ENCODE results near the gene PGK1.

DNA sequence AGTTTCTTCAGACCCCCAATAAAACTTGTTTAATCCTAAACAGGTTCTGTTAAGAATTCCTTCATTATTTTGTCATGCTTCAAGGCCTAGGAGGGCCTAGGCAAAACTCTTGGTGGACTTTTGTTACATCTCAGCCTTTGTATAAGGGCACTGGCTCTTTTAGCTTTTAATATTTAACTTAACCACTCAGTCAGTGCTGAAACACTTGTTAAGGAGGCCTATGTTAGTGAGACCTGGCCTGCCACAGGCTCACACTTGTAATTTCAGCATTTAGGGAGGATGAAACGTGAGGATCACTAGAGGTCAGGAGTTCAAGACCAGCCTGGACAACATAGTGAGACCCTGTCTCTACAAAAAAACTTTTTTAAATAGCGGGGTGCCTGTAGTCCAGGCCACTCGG, 32.7 kb upstream of the PGK1 start:
- TF ChIP-seq, protein P1, sequence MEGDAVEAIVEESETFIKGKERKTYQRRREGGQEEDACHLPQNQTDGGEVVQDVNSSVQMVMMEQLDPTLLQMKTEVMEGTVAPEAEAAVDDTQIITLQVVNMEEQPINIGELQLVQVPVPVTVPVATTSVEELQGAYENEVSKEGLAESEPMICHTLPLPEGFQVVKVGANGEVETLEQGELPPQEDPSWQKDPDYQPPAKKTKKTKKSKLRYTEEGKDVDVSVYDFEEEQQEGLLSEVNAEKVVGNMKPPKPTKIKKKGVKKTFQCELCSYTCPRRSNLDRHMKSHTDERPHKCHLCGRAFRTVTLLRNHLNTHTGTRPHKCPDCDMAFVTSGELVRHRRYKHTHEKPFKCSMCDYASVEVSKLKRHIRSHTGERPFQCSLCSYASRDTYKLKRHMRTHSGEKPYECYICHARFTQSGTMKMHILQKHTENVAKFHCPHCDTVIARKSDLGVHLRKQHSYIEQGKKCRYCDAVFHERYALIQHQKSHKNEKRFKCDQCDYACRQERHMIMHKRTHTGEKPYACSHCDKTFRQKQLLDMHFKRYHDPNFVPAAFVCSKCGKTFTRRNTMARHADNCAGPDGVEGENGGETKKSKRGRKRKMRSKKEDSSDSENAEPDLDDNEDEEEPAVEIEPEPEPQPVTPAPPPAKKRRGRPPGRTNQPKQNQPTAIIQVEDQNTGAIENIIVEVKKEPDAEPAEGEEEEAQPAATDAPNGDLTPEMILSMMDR (IDR thresholded peaks at IDR 0.05; ENCODE audit: extremely low read depth in 1 of 2, insufficient read depth in 1 of 2, low read depth in 1 of 2, low read length in 2 of 2) = no peak
- TF ChIP-seq POLR2AphosphoS5 (IDR thresholded peaks at IDR 0.05; ENCODE audit: insufficient read depth, low read depth, low read length) = no peak
- no peak for TF ChIP-seq MYC (IDR thresholded peaks at IDR 0.05; ENCODE audit: low read depth, low read length)
- TF ChIP-seq POLR2A (IDR thresholded peaks at IDR 0.05; ENCODE audit: low read depth, low read length) = no peak
- TF ChIP-seq, protein P2, sequence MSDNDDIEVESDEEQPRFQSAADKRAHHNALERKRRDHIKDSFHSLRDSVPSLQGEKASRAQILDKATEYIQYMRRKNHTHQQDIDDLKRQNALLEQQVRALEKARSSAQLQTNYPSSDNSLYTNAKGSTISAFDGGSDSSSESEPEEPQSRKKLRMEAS (IDR thresholded peaks at IDR 0.05; ENCODE audit: insufficient read depth, insufficient read length) = no peak
- no peak for TF ChIP-seq JUN (IDR thresholded peaks at IDR 0.05; ENCODE audit: borderline replicate concordance, insufficient read depth, insufficient read length, low read depth)
- TF ChIP-seq EZH2 (IDR thresholded peaks at IDR 0.05; ENCODE audit: borderline replicate concordance, low read depth, low read length, severe bottlenecking) = no peak
- TF ChIP-seq FOS (IDR thresholded peaks at IDR 0.05; ENCODE audit: borderline replicate concordance, insufficient read depth, low read length) = no peak

All from endothelial cell of umbilical vein (primary cell).